NCI-H524 treated with DMSO at 0.1 percent for 48 hours (cell line): ENCODE measurements around the gene LRRC73.
"Not testable (repeated sequence)": the region's sequence is repeated elsewhere in the genome, so short reads cannot be mapped to it uniquely, and the experiment has no call there.

Experiments used
- DNase-seq: peaks from one replicate; lab custom pipeline; 2025; lab: John Stamatoyannopoulos, UW

LRRC73 gene

DNA sequence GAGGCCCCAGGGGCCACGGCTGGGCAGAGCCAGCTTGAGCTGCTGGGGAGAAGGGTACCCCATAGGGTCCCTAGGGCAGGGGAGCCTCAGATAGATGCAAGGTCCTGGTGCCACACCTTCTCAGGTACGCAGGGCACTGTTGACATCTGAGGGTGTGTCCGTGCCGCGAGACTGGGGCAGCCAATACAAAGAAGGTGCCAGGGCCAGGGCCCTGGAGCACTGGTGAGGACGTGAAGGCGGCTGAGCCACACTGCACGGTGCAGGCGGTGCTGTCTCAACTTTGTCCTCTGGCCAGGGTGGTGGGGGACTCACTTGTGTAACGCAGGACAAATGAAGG, 649 bp upstream of the LRRC73 start:
- no peak for DNase-seq

DNA sequence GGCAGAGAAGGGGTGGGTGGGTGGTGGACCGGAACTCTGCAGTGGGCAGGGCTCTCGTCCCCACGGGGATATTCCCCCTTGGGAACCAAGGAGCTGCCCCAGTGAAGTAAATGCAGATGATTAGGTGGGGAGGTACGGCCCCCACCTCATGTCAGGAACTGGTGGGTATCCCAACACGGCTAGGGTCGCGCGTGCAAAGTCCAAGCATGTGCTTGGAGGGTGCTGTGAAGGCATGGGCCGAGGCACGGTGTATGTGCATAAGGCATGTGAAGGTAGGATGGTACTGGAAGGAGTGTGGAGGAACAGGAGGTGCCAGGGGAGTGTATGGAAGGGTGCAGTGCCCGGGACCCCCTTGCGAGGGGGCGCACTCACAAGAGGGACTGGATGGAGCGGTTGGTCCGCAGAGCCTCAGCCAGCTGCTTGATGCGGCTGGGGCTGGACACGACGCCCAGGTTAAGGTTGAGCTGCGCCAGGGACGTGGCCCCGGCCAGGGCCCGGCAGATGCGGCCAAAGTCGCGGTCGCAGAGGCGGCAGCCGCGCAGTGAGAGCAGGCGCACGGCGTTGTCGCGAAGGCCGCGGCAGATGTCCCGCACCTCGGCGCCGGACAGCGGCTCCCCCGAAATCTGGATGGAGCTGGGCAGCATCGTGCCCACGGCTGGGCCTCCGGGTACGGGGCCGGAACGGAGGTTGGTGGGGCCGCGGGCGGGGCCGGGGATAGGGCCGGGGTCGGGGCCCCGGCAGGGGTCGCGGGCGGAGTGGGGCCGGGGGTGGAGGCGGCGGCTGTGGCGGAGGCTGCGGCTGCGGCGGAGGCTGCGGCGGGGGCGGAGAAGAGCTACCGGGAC, 783 bp downstream of the LRRC73 start:
- DNase-seq, result no peak

- DNase-seq, result no peak
These were observed 1.5 kb downstream of the LRRC73 start for GRCh38 chr6:43508481-43509141.

- DNase-seq, result no peak
These were observed 3.3 kb downstream of the LRRC73 start for GRCh38 chr6:43506667-43507471.

GRCh38 chr6:43506171-43506570, 4.0 kb downstream of the LRRC73 start:
- DNase-seq, result no peak

DNA sequence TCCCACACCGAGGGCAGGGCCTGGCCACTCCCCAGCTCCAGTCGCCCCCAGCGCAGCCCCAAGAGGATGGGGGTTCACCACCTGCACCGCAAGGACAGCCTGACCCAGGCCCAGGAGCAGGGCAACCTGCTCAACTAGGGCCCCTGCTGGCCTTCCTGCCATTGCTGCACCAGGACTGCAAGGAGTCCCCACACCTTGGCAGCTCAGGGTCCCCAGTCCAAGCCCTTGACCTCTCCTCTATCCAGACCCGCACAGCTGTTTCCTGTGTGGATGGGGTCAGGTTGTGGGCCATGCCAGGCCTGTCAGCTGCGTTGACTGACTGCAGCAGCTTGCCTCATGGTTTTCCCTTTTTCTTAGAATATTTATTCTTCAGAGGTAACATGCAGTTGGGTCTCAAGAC, 4.4 kb downstream of the LRRC73 start:
- no peak for DNase-seq

- no peak for DNase-seq
These were observed 5.2 kb downstream of the LRRC73 start for GRCh38 chr6:43504756-43505593.

- DNase-seq, result no peak
These were observed 6.7 kb downstream of the LRRC73 start for GRCh38 chr6:43503443-43503842.

GRCh38 chr6:43502666-43503065, 7.5 kb downstream of the LRRC73 start:
- DNase-seq, result no peak

DNA sequence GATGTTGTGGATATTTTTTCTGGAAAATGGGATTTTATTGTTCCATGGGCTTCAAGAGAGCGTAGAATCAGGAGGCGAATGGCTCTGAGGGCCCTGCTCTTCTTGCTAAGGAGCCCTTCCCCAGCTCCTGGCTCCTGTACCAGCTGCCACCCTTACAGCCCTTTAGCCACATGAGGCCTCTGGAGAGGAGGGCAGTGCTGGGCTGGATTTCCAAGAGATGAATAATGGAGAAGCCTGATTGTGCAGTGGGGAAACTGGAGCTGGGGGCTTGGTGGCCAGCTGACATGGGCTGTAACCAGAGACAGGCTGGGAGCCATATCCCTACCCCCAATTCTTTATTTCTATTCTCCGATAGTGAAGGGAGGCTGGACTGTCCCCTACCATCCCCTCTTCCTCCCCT, 9.2 kb downstream of the LRRC73 start:
- DNase-seq, result no peak

GRCh38 chr6:43499028-43499815, 10.9 kb downstream of the LRRC73 start:
- no peak for DNase-seq

GRCh38 chr6:43498291-43498690, 11.9 kb downstream of the LRRC73 start:
- DNase-seq, result not testable (repeated sequence)

DNA sequence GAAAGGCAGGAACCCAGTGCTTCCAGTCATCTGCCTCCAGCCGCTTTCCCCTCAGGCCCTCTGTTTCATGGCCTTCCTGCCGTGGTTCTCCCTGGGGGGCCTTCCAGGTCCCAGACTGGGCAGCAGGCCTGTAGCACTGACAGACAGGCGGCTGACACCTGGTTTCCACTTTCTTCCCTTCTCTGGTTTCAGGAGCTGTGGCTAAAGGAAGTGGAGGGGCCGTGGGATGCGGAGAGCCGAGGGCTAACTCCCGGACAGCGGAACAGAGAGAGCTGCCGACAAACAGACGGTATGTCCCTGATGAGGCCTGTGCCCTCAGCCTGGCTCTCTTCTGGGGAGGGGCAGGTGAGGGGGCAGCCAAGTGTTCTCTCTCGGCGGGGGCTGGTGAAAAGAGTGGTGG, 12.5 kb downstream of the LRRC73 start:
- DNase-seq, result no peak

GRCh38 chr6:43497129-43497396, 13.1 kb downstream of the LRRC73 start:
- DNase-seq, result no peak

GRCh38 chr6:43496370-43497128, 13.6 kb downstream of the LRRC73 start:
- DNase-seq, result no peak

DNA sequence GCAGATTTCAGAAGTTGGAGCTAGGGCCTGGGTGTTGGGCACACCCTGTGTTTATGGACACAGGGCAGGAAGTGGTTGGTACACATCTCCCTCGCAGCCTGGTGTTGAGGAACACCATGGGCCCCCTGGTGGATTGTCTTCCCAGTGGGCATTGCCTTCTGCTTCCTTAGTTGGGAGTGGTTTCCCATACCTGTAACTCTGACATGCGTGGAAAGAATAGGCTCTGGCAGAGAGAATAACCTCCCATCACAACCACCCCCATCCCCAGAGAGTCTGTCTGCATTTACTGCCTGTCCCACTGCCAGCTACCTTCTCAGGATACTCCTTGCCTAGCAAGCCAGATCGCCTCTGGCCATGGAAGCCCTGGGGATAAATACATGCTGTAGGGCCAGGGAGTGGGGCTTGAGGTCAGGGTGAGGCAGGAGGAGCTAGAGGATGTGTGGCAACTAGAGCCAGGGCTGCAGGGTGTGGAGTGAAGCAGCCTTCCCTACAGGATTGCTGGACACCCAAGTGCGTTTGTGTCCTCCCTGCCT, 14.7 kb downstream of the LRRC73 start:
- no peak for DNase-seq

- no peak for DNase-seq
These were observed 15.4 kb downstream of the LRRC73 start for GRCh38 chr6:43494766-43495165.

DNA sequence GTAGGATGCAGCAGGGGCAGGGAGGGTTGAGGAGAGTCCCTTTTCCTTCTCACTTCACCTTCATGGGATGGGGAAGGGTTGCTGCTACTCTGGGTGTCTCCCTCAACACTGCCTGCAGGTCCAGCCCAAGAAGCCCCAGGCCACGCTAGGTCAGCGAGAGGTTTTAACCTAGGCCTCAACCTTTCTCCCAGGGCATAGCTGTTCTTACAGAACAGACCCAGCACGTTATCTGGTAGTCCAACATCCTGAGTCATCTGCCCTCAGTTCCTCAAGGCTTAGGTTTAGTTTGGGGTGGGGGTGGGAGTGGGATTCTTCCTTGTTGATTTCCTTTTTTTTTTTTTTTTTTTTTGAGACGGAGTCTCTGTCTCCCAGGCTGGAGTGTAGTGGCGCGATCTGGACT, 15.8 kb downstream of the LRRC73 start:
- DNase-seq, result no peak

- no peak for DNase-seq
These were observed 16.3 kb downstream of the LRRC73 start for GRCh38 chr6:43493833-43494232.

DNA sequence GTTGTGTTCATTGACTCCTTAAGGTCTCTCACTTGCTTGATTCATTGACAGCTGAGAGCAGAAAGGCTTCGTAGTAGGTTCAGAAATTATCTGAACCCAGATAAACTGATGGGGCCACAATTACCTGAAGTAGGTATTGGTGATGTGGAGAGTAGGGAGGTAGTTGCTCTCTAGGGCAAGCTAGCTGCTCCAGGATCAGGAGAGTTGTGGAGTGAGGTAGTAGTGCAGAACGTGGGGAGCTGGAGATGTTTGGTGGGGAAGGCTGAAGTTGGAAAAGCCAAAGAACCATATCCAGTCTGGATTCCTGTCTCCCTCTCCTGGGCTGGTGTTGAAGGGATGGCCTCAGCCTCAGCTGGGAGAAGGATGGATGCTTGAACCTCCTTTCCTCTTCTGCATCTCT, 16.9 kb downstream of the LRRC73 start:
- DNase-seq, result no peak
